Fibroblast of lung (primary cell): ENCODE results near the gene PDXDC1.
"Not testable (repeated sequence)": the region's sequence is repeated elsewhere in the genome, so short reads cannot be mapped to it uniquely, and the experiment has no call there.

ENCODE experiments used
- EZH2 ChIP-seq: IDR thresholded peaks from 2 replicates; pipeline ENCODE4 v1.5.1; 2012; ENCODE audit warnings: low read length, control low read depth, mild to moderate bottlenecking; ENCODE audit errors: missing control alignments
- TF ChIP-seq, protein P1 (sequence below), 2 donors: IDR thresholded peaks in 1 of 2; conservative IDR thresholded peaks in 1 of 2; 1 replicate in 1 of 2; 2 replicates in 1 of 2; pipeline ENCODE4 v1.5.1; 2011 to 2012; ENCODE audit warnings: low read length in 2 of 2, control low read depth in 1 of 2, inconsistent platforms in 1 of 2, low read depth in 1 of 2, mild to moderate bottlenecking in 1 of 2

DNA sequence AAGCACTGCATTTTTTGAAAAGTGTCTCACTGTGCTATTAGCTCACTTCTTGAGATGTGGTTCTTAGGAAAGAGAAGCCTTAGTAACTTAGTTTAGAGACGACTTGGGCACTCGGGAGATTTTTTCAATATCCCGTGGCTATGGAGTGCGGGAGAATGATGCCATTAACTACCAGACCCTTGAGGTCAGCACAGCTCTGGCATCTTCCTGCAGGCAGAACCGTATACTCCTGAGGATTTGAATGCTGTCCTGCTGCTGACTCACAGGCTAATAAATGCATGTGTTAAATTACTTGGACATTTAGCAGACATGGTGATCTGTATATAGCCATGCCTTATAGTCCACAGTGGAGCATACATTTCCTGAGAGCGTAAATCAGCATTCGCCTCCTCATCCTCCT lies 46.6 kb downstream of the PDXDC1 start:
- TF ChIP-seq, protein P1, sequence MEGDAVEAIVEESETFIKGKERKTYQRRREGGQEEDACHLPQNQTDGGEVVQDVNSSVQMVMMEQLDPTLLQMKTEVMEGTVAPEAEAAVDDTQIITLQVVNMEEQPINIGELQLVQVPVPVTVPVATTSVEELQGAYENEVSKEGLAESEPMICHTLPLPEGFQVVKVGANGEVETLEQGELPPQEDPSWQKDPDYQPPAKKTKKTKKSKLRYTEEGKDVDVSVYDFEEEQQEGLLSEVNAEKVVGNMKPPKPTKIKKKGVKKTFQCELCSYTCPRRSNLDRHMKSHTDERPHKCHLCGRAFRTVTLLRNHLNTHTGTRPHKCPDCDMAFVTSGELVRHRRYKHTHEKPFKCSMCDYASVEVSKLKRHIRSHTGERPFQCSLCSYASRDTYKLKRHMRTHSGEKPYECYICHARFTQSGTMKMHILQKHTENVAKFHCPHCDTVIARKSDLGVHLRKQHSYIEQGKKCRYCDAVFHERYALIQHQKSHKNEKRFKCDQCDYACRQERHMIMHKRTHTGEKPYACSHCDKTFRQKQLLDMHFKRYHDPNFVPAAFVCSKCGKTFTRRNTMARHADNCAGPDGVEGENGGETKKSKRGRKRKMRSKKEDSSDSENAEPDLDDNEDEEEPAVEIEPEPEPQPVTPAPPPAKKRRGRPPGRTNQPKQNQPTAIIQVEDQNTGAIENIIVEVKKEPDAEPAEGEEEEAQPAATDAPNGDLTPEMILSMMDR (conservative IDR thresholded peaks at IDR 0.05 in 1 of 2, IDR thresholded peaks at IDR 0.05 in 1 of 2; ENCODE audit: low read depth in 1 of 2, low read length in 2 of 2), result not testable (repeated sequence)
- TF ChIP-seq EZH2, result not testable (repeated sequence)
